Caki2 (cell line): ENCODE data around the gene LYST. TPM values are rescaled to one million over a fixed set of nuclear protein-coding genes. Genes with fewer than 3 reads are reported as not detected.

ENCODE experiments used
- DNase-seq: peaks from one replicate; pipeline ENCODE4 v3.0.0-alpha.2; 2015; ENCODE audit warnings: low read depth
- in situ Hi-C: cut with HindIII; loops from 2 replicates; pipeline ENCODE4 v1.10.0; 2016; ENCODE audit warnings: low sequenced_read_pairs, low pct_unique_long_range_greater_than_20kb, mixed read lengths
- total RNA-seq: library from RNA; depleted of rRNA; stranded (reverse); fragments of >200 nt; shearing (Covaris generic); gene quantifications from 2 replicates; pipeline ENCODE4 v1.2.3, GENCODE V29; 2014; ENCODE audit warnings: low replicate concordance

Gene LYST
- total RNA-seq, 1 experiment from 2014 or later: 11.7 TPM

DNA sequence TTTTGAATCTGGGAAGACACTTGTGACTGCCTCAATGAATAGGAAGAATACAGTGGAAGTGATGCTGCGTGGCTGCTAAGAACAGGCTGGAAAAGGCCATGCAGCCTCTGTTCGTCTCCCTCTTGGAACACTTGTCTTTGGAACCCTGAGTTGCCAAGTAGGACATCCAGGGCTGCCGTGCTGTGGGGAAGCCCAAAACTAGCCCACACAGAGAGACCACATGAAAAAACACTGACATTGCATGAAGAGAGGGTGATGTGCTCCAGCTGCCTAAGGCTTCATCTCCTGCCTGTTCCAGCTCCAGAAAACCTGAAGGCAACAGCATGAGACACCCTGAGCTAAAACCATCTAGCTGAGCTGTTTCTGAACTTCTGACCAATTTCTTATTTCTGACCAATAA, 156.0 kb downstream of the LYST start:
- in situ Hi-C loops: no loop called here
- no peak for DNase-seq

- in situ Hi-C loops: no loop called here
- no peak for DNase-seq
Measured at GRCh38 chr1:235709018-235709417, 157.7 kb downstream of the LYST start.

DNA sequence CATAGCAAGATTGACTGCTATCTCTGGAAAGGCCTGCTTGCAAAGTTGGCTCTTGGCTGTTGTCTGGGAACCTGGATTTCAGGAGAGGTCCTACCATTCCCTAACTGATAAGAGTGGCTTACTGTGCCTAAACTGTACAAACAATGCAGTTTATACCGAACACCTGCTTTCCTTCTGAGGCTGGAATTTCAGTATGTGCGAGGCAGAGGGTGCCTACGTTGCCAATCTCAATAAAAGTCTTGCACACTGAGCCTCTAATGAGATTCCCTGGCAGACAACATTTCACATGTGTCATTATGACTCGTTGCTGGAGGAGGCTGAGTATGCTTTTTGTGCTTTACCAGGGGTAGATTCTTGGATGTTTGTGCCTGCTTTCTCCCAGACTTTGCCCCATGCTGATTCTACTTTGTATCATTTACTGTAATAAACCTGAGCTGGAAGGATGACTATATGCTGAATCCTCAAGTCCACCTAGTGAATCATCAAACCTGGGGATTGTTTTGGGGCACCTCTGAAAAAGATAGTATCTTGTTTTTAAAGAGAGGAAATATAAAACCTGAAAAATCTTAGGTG, 158.2 kb downstream of the LYST start:
- in situ Hi-C loops: no loop called here
- peak; percentile 63 for DNase-seq

- in situ Hi-C loops: no loop called here
- DNase-seq: no peak
Measured at GRCh38 chr1:235703506-235703905, 163.2 kb downstream of the LYST start.

GRCh38 chr1:235702412-235702811, 164.3 kb downstream of the LYST start:
- DNase-seq: no peak
- in situ Hi-C loops: no loop called here

DNA sequence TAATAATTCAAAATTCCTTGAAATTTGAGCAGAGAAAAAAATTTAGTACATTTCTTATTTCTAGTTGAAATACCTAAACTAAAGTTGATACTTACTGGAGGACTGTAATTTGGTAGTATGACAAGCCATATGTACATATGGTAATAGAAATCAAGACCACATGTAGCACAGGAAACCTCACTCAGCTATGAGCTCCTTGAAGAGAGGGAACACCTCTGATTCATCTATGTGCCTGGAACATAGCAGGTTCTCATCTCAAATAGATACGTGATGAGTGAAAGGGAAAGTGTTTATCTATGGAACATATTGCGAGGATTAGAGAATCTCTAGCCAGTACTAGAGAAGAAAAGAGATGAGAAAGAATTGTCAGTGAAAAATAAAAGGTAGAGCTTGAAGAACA, 169.2 kb downstream of the LYST start:
- DNase-seq: no peak
- in situ Hi-C loops: no loop called here

DNA sequence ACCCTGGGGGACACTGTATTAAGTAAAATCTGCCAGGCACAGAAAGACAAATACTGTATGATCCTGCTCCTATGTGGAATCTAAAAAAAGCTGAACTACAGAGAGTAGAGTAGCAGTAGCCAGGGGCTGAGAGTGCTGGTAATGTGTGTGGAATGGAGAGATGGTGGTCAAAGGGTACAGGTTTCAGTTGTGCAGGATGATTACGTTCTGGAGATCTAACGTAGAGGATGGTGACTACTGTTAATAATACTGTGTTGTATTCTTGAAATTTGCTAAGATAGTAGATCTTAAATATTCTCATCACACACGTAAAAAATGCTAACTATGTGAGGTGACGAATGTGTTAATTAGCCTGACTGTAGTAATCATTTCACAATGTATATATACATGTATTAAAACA, 177.3 kb downstream of the LYST start:
- no peak for DNase-seq
- in situ Hi-C loops: no loop called here

- in situ Hi-C loops: no loop called here
Measured at GRCh38 chr1:235688096-235688495, 178.6 kb downstream of the LYST start.

DNA sequence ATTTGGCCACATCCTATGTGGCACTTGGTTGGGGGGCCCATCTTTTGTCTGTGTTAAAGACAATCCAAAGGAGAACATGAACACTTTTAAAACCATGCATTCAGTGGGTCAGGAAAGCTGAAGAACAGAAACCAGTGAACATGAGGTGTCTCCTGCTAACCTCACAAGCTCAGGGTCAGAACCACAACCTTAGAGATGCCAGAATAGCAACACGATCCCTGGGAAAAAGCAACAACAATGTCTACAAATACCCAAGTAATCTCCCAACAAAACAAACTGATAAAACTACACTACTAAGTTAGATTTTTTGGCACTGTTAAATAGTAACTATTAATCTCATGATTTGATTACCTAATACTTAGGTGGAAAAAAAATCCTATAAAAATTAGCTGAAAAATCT, 183.1 kb downstream of the LYST start:
- in situ Hi-C loops: no loop called here
- no peak for DNase-seq

More at GRCh38 chr1:235688096-235688495, 178.6 kb downstream of the LYST start:
- no peak for DNase-seq

GRCh38 chr1:235682216-235682615, 184.5 kb downstream of the LYST start:
- in situ Hi-C loops: no loop called here
- DNase-seq: no peak

DNA sequence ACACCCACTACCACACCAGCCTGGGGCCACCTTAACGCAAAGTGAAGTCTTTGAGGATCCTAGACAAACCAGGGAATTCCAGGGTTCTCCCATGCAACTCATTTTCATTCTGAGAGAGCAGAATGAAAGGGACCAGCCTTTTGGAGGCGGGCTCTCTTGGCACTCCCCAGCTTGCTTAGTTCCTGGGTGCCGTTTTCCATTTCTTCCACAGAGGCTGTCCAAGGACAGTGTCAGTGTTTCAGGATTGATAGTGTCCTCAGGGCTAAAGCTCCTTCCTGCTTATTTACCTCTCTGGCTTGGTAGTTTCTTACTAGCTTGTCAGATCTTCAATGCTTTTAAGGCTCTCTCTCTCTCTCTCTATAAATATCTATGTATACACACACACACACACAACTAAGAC, 187.1 kb downstream of the LYST start:
- in situ Hi-C loops: no loop called here
- DNase-seq: no peak

- in situ Hi-C loops: no loop called here
- DNase-seq: no peak
Measured at GRCh38 chr1:235679005-235679404, 187.7 kb downstream of the LYST start.

DNA sequence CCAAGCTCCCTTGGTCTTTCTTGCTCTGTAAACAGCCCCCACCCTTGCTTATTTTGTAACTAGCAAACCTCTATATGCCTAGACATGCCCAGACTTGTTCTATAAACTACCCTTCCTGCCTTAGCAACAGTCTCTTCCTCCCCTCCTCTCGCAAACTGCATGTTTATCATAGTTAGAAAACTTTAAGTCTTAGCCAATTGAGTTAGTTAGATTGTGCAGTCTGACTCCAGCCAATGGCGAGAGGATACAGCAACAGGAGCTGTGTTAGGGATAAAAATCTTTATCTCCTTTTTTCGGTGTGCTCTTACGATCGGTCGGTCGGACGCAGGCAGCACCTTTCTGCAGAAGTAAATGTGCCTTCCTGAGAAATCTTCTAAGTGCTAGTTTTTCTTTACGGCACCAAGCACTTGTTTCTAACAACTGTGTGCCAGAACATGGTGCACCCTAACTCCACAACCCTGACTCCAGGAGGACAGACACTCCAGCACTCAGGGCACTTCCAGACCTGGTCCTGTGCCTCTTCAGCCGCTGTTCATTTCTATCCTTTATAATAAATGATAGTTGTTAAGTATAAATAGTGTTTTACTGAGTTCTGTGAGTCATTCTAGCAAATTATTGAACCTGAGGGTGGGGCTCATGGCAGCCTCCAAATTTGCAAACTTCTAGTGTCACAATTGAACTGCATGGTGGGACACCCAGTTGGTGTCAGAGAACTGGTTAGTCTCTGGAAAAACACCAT, 191.4 kb downstream of the LYST start:
- DNase-seq: peak; percentile 23
- in situ Hi-C loops: no loop called here

- in situ Hi-C loops: no loop called here
- no peak for DNase-seq
Measured at GRCh38 chr1:235673981-235674380, 192.7 kb downstream of the LYST start.

- DNase-seq: no peak
- in situ Hi-C loops: no loop called here
Measured at GRCh38 chr1:235671992-235672391, 194.7 kb downstream of the LYST start.

- DNase-seq: peak; percentile 24
- in situ Hi-C loops: no loop called here
Measured at GRCh38 chr1:235670157-235670776, 196.4 kb downstream of the LYST start.

GRCh38 chr1:235669277-235669676, 197.4 kb downstream of the LYST start:
- in situ Hi-C loops: no loop called here
- DNase-seq: no peak

DNA sequence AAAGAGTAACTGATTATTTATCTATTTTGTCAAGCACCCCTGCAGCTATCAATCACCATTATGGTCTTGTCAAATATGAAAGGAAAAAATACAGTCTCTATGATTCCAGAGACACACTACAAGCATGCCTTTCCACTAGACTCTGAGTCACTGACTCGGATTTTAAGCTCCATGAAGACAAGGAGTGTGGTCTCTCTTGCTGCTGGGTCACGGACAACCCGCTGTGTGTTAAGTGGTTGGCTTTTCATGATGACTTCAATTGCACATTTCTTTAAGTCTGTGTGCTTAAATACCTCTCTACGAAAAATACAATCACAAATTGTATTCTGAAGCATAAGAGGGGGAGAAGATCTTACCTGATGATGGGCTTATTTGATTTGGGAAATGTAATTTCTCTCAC, 203.1 kb downstream of the LYST start:
- in situ Hi-C loops: no loop called here
- DNase-seq: no peak

GRCh38 chr1:235661568-235661967, 205.1 kb downstream of the LYST start:
- in situ Hi-C loops: no loop called here
- no peak for DNase-seq
